Activated T-cell treated with anti-CD3 and anti-CD28 coated beads, Interleukin-2, amount 50 U/mL, for 72 hours (primary cell): ENCODE results near the gene TRAK2. TPM values are rescaled to one million over a fixed set of nuclear protein-coding genes. Genes with fewer than 3 reads are reported as not detected.
"Not testable (repeated sequence)": the region's sequence is repeated elsewhere in the genome, so short reads cannot be mapped to it uniquely, and the experiment has no call there.

ENCODE experiments used
- ATAC-seq, 2 donors: fragments of 150-1000 bp; cut with Tn5 transposase; replicated peaks in 1 of 2; 2 replicates each; pipeline ENCODE4 v1.10.0; 2021; ENCODE audit warnings: moderate library complexity in 2 of 2, mild to moderate bottlenecking in 1 of 2
- DNase-seq, 2 donors: peaks; one replicate each; pipeline ENCODE4 v3.0.0; 2021 to 2022; ENCODE audit warnings: mixed read lengths in 1 of 2
- H3K27ac Mint-ChIP-seq: one replicate; pipeline ENCODE4 v1.8.0; 2022; ENCODE audit warnings: mild to moderate bottlenecking, moderate library complexity, mixed read lengths
- H3K27me3 Mint-ChIP-seq: one replicate; pipeline ENCODE4 v1.8.0; 2022; ENCODE audit warnings: low read depth, mixed read lengths
- H3K36me3 Mint-ChIP-seq, 2 donors: one replicate each; pipeline ENCODE4 v1.8.0; 2022; ENCODE audit warnings: mixed read lengths in 2 of 2, mild to moderate bottlenecking in 1 of 2; ENCODE audit not compliant: insufficient read depth in 2 of 2
- H3K4me1 Mint-ChIP-seq: one replicate; pipeline ENCODE4 v1.8.0; 2022; ENCODE audit warnings: low read depth, mixed read lengths
- H3K4me3 Mint-ChIP-seq, 2 donors: one replicate each; pipeline ENCODE4 v1.8.0; 2022; ENCODE audit warnings: mild to moderate bottlenecking in 2 of 2, mixed read lengths in 2 of 2, moderate library complexity in 2 of 2
- H3K9me3 Mint-ChIP-seq, 2 donors: one replicate each; pipeline ENCODE4 v1.8.0; 2022; ENCODE audit warnings: mixed read lengths in 2 of 2
- total RNA-seq, 2 donors: library from RNA; stranded (reverse); gene quantifications; one replicate each; pipeline ENCODE4 v1.2.3, GENCODE V29; 2022

The TRAK2 gene
- total RNA-seq, 2 donors from 2014 or later: 20.8 to 22.1 TPM

DNA sequence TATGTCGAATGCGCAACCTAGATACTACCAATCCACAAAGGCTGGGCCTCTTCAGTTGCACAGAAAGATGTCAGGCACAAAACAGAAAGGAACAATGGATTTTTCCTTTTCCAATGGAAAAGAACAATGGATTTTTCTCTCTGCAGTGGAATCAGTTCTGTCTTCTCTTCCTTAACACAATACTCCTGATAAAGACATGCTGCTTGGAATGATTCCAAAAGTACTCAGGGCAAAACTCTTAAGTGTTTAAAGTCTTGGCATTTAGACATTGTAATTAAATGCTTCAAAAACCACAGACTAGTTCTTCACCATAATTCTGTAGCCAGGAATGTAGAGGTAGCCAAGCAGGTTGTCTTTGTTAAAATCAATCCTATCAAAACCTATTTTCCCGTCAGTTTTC is 47.4 kb downstream of the TRAK2 start:
- DNase-seq (no peak), ATAC-seq (no peak)
- Mint-ChIP-seq H3K4me3 (no peak overlapping the region), H3K27ac (no peak overlapping the region), H3K27me3 (no peaks in the 10 kb centered on the region), H3K36me3 (peaks cover 3 to 4% of the 10 kb centered on the region in 2 donors), H3K9me3 (no peaks in the 10 kb centered on the region), H3K4me1 (peaks cover 46% of the 10 kb centered on the region)

DNA sequence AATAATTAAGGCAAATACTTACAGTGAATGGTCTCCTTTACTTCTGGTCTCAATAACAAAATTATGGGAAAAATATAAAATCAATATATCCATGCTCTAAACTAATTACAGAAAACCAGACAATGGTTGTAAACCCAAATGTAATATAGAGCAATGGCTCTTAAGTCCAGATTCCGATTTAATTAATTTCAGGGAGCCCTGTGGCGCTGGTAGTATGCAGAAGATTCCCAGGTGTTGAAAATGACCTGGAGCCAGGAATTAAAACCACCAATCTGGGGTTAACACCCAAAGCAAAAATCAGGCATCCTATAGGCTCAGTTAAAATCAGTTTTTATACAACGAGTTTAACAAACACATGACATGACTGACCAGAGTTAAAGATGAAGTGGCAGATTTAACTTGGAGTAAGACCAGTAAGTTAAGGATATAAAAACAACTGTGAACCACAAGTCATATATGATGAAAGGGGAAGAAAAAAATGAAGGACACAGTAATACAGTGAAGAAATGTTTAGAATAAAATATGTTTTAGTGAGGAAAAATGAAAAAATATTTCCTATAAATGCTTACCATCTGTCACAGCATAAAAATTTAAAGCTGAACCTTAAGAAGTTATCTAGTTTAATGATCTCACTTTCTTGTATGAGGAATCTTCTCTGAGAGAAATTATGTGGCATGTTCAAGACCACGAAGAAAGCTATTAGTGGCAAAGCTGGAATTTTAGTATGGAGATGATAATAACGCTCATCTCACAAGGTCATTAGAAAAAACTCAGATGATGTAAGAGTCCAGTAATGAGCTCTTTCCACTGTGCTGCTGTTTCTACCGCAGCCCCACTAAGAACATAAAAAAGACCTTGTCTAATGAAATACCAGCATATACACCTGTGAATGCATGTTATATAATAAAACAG is 48.4 kb downstream of the TRAK2 start:
- H3K4me1 Mint-ChIP-seq: peaks cover 46% of the 10 kb centered on the region
- DNase-seq: no peak
- H3K27ac Mint-ChIP-seq: peak overlapping the region; percentile 28
- H3K27me3 Mint-ChIP-seq: no peaks in the 10 kb centered on the region
- ATAC-seq: no peak
- peaks cover 4 to 6% of the 10 kb centered on the region in 2 donors for H3K36me3 Mint-ChIP-seq
- H3K9me3 Mint-ChIP-seq: no peaks in the 10 kb centered on the region
- no peak overlapping the region for H3K4me3 Mint-ChIP-seq

DNA sequence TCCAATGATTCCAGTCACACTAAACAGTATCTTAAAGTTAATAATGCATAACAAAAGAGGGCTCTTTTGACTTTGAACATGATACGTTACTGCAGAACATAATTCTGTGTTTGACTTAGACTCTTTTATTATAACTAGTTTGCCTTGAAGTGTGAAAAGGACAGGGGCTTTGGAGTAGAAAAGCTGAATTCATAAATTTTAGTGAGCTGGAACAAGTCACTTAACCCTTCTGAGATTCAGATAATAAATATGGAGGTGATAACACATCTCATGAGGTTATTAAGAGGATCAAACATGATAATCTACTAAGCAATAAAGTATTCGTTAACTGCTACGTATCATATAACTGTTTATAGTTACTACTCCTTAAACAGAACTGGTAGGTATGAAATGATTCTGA is 49.4 kb downstream of the TRAK2 start:
- peaks cover 4 to 7% of the 10 kb centered on the region in 2 donors for H3K36me3 Mint-ChIP-seq
- ATAC-seq (no peak), DNase-seq (no peak)
- no peaks in the 10 kb centered on the region for H3K27me3 Mint-ChIP-seq
- H3K27ac Mint-ChIP-seq: no peak overlapping the region
- H3K4me1 Mint-ChIP-seq: peaks cover 39% of the 10 kb centered on the region
- H3K4me3 Mint-ChIP-seq: no peak overlapping the region
- H3K9me3 Mint-ChIP-seq: no peaks in the 10 kb centered on the region

DNA sequence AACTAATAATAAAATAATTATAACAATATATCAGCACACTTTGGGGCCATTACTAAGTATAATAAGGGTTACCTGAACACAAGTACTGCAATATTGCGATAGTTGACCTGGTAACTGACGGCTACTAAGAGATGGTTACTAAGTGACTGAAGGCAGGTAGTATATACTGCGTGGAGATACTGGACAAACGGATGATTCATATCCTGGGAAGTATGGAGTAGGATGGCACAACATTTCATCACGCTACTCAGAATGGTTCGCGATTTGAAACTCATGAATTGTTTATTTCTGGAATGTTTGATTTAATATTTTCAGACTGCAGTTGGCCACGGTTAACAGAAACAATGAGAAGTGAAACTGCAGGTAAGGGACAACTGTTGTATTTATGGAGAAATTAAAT is 54.7 kb downstream of the TRAK2 start:
- Mint-ChIP-seq H3K27me3 (no peaks in the 10 kb centered on the region), H3K4me3 (no peak overlapping the region), H3K36me3 (peaks cover 2 to 17% of the 10 kb centered on the region in 2 donors), H3K4me1 (peaks cover 3% of the 10 kb centered on the region), H3K9me3 (no peaks in the 10 kb centered on the region), H3K27ac (no peak overlapping the region)
- ATAC-seq (no peak), DNase-seq (no peak)

DNA sequence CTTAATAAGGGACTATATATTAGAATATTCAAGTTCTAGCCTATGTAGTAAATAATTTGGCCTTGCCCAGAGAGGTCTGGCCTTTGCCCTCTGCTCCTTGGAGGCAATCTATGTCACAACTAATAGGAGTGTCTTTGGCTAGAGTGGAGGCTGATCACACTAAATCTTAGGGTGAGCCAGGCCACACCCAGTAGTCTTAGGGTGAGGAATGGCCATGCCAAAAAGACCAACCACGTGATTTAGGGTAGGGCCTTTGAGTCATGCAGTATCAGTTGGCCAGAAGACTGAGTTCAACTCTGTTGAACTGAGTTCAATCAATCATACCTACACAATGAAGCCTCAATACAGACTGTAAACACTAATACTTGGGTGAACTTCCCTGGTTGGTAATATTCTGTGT is 68.1 kb downstream of the TRAK2 start:
- H3K27ac Mint-ChIP-seq: no peak overlapping the region
- H3K9me3 Mint-ChIP-seq: no peaks in the 10 kb centered on the region
- H3K4me1 Mint-ChIP-seq: no peaks in the 10 kb centered on the region
- H3K4me3 Mint-ChIP-seq: no peak overlapping the region
- peaks cover 12 to 29% of the 10 kb centered on the region in 2 donors for H3K36me3 Mint-ChIP-seq
- no peaks in the 10 kb centered on the region for H3K27me3 Mint-ChIP-seq
- no peak for DNase-seq
- no peak for ATAC-seq

DNA sequence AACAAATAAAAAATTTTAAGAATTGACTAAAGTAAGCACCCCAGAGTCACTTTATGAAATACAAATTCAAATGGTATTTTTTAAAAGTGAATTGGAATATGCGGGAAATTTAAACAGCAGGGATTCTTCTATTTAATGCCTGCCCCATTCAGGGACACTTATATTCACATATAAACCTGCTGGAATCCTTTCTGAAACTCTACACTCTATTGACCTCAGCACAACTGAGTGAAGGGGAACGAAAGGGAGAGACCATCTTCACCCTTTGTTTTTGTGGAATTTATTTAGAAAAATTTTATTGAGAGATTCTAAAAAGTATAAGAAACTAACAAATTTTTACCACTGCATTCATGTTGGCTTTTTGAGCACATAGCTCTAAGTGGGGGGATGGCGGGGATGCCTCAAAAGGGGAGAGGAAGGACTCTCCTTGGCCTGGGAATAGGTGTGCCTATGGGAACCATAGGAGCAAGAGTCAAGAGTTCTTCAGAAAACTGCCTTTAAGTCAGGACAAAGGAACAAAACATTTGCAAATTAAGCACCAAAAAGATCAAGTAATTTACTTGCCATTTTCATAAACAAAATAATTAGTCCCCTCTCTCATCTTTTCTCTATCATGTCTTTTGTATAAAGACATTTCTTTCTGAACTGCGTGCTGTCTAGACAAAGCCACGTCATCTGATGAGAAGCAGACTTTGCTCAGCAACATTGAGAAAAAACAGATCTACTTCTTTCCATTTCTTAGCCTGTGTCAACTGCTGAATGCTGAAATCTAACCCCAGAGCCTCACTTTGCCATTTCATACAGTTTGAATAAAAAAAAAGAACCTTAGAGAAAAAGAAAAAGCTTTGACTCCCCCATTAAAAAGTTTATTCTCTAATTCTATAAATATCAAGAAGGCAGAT is 72.5 kb downstream of the TRAK2 start:
- no peak overlapping the region for H3K27ac Mint-ChIP-seq
- no peaks in the 10 kb centered on the region for H3K27me3 Mint-ChIP-seq
- H3K4me1 Mint-ChIP-seq: no peaks in the 10 kb centered on the region
- H3K36me3 Mint-ChIP-seq: peaks cover 15 to 29% of the 10 kb centered on the region in 2 donors
- DNase-seq: no peak
- no peaks in the 10 kb centered on the region for H3K9me3 Mint-ChIP-seq
- no peak for ATAC-seq
- no peak overlapping the region for H3K4me3 Mint-ChIP-seq

DNA sequence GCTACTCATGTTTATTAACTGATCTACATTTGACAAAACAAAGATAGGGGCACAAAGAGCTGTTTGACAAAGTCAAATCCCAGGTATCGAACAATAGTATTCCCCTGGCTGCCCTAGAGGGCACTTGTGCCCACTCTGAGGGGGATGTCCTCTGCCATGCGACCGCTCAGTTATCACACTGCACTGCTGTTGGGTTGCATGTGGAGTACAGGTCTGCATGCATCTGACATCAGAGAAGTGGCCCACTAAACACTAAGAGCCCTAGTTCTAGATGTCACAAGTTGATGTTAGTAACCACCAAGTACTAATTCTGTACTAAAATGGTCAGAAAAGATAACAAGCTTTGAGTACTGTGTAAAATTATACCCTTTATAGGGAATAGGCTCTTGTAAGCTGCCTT is 74.0 kb downstream of the TRAK2 start:
- Mint-ChIP-seq H3K4me3 (no peak overlapping the region), H3K9me3 (no peaks in the 10 kb centered on the region), H3K27ac (no peak overlapping the region), H3K4me1 (no peaks in the 10 kb centered on the region), H3K36me3 (peaks cover 18 to 33% of the 10 kb centered on the region in 2 donors), H3K27me3 (no peaks in the 10 kb centered on the region)
- ATAC-seq: no peak
- no peak for DNase-seq

DNA sequence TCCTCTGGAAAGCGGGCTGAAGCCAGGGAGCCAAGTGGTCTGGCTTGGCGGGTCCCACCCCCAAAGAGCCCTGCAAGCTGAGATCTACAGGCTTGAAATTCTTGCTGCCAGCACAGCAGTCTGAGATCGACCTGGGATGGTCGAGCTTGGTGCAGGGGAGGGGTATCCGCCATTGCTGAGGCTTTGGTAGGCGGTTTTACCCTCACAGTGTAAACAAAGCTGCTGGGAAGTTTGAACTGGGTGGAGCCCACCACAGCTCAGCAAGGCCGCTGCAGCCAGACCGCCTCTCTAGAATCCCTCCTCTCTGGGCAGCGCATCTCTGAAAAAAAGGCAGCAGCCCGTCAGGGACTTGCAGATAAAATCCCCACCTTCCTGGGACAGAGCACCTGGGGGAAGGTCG is 81.5 kb downstream of the TRAK2 start:
- Mint-ChIP-seq H3K27me3 (no peaks in the 10 kb centered on the region), H3K4me3 (no peak overlapping the region), H3K9me3 (peaks cover 2 to 11% of the 10 kb centered on the region in 2 donors), H3K36me3 (peaks cover 18 to 43% of the 10 kb centered on the region in 2 donors), H3K27ac (no peak overlapping the region), H3K4me1 (no peaks in the 10 kb centered on the region)
- ATAC-seq (no peak), DNase-seq (no peak)

DNA sequence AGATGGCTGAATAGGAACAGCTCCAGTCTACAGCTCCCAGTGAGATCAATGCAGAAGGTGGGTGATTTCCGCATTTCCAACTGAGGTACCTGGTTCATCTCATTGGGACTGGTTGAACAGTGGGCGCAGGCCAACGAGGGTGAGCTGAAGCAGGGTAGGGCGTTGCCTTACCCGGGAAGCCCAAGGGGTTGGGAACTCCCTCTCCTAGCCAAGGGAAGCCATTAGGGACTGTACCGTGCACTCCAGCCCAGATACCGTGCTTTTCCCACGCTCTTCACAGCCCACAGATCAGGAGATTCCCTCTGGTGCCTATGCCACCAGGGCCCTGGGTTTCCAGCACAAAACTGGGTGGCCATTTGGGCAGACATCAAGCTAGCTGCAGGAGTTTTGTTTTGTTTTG is 81.9 kb downstream of the TRAK2 start:
- H3K36me3 Mint-ChIP-seq: peaks cover 16 to 38% of the 10 kb centered on the region in 2 donors
- H3K27me3 Mint-ChIP-seq, H3K27ac Mint-ChIP-seq, H3K4me1 Mint-ChIP-seq, ATAC-seq, DNase-seq, H3K4me3 Mint-ChIP-seq: not testable (repeated sequence)
- H3K9me3 Mint-ChIP-seq: peaks cover 2 to 11% of the 10 kb centered on the region in 2 donors

DNA sequence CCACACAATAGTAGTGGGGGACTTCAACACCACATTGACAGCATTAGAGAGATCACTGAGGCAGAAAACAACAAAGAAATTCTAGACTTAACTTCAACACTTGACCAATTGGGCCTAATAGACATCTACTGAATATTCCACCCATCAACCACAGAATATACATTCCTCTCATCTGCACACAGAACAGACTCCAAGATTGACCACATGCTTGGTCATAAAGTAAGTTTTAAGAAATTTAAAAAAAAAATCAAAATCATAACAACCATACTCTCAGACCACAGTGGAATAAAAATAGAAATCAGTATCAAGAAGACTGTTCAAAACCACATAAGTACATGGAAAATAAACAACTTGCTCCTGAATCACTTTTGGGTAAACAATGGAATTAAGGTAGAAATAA is 85.1 kb downstream of the TRAK2 start:
- DNase-seq (no peak), ATAC-seq (no peak)
- Mint-ChIP-seq H3K4me3 (no peak overlapping the region), H3K9me3 (peaks cover 2 to 11% of the 10 kb centered on the region in 2 donors), H3K27ac (no peak overlapping the region), H3K36me3 (peaks cover 10 to 25% of the 10 kb centered on the region in 2 donors), H3K4me1 (peaks cover 11% of the 10 kb centered on the region), H3K27me3 (no peaks in the 10 kb centered on the region)

DNA sequence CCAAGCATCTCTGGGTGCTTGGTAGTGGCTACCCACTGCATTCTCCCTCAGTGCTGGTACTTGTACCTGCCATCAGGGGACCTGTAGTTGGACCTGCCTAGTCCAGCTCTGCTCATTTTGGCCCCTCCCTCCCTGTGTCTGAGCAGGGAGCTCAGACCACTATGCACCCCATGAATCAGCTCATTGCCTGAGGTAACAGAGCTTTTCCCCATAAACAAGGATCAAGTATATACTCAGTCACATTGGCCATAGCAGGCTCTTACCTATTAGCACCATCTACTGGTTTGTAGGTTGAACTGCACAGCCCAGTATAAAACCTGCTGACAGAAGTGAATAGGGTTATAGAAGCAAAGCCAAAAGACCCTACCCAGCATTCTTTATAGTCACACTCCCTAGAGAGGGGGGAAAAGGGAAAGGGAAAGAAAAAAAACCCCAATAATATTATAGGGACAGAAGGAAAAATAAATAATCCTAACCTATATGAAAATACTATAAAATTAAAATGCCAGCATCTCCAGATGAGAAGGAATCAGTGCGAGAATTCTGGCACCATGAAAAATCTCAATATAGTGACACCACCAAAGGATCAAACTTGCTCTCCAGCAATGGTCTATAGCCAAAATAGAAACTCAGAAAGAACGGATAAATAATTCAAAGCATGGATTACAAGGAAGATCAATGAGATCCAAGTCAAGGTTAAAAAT is 87.2 kb downstream of the TRAK2 start:
- DNase-seq (peak; percentile 8 to 34), ATAC-seq (peak; percentile 86 to 93)
- Mint-ChIP-seq H3K27ac (no peak overlapping the region), H3K4me1 (peaks cover 28% of the 10 kb centered on the region), H3K36me3 (peaks cover 8 to 23% of the 10 kb centered on the region in 2 donors), H3K4me3 (no peak overlapping the region), H3K27me3 (no peaks in the 10 kb centered on the region), H3K9me3 (peaks cover 2 to 11% of the 10 kb centered on the region in 2 donors)

DNA sequence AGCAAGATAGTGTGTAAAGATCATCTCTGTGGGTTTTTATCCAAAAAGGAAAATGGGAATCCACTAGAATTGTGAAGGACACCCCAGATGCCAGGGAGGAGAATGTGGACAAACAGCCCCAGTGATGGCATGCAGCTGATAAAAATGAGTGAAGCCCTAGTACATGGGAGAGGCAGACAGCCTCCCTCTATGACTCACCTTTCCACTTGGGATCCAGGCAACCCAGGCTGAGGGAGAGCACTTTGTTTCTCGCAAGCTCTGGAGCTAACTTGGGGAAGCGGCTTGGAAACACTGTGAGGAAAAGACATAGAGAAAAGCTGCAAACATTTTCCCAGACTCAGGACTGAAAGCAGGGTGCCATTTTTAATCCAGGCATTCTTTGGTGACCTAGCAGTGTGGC is 88.9 kb downstream of the TRAK2 start:
- no peak for ATAC-seq
- Mint-ChIP-seq H3K27ac (no peak overlapping the region), H3K27me3 (no peaks in the 10 kb centered on the region), H3K4me3 (no peak overlapping the region), H3K36me3 (peaks cover 9 to 15% of the 10 kb centered on the region in 2 donors), H3K4me1 (peaks cover 34% of the 10 kb centered on the region), H3K9me3 (peaks cover 0 to 4% of the 10 kb centered on the region in 2 donors)
- no peak for DNase-seq
